ENCODE results near the gene PPDPF.

GRCh38 chr20:63520934-63521601 lies 503 bp downstream of the PPDPF start:
- 0 out of 2 replicates have a peak, but pooled peaks have one; percentile 13 for TF ChIP-seq CTCF (conservative IDR thresholded peaks at IDR 0.05; ENCODE audit: low read length)
- TF ChIP-seq EZH2phosphoT487 (IDR thresholded peaks at IDR 0.05; ENCODE audit: borderline replicate concordance, low read depth, low read length) = no peak

Measured in OCI-LY7 (cell line).